Sigmoid colon (tissue), 7 donors: Measurements from ENCODE around the gene TLE1. TPM values are rescaled to one million over a fixed set of nuclear protein-coding genes. Genes with fewer than 3 reads are reported as not detected.

ENCODE experiments used
- DNase-seq: peaks from one replicate; pipeline ENCODE4 v3.0.0-alpha.2; 2019
- H3K27ac ChIP-seq, 4 donors: fragments of 200-600 bp; sonication (generic); one replicate each; pipeline ENCODE4 v1.5.1; 2016 to 2019; ENCODE audit warnings: mild to moderate bottlenecking in 1 of 4
- H3K27me3 ChIP-seq, 3 donors: fragments of 200-600 bp; sonication (generic); one replicate each; pipeline ENCODE4 v1.5.1; 2019; ENCODE audit warnings: mild to moderate bottlenecking in 1 of 3
- H3K36me3 ChIP-seq, 4 donors: fragments of 200-600 bp; sonication (generic); one replicate each; pipeline ENCODE4 v1.5.1; 2016 to 2019
- H3K4me1 ChIP-seq, 4 donors: fragments of 200-600 bp; sonication (generic); one replicate each; pipeline ENCODE4 v1.5.1; 2017 to 2019
- H3K4me3 ChIP-seq, 4 donors: fragments of 200-600 bp; sonication (generic); one replicate each; pipeline ENCODE4 v1.5.1; 2017 to 2019; ENCODE audit warnings: mild to moderate bottlenecking in 2 of 4, moderate library complexity in 1 of 4
- H3K9me3 ChIP-seq, 4 donors: fragments of 200-600 bp in 3 of 4; sonication (generic) in 3 of 4; one replicate each; pipeline versions ENCODE4 v1.5.1 to v1.6.1; 2013 to 2019
- CTCF ChIP-seq, 4 experiments: fragments of 450-650 bp in 3 of 4; fragments of 200-600 bp in 1 of 4; IDR thresholded peaks; one replicate each; pipeline ENCODE4 v1.5.1; 2016 to 2019; ENCODE audit warnings: antibody characterized with exemption in 4 of 4, mild to moderate bottlenecking in 3 of 4, moderate library complexity in 2 of 4
- EP300 ChIP-seq, 4 donors: sonication (generic); formaldehyde crosslinking; IDR thresholded peaks; one replicate each; pipeline ENCODE4 v1.6.1; 2017; ENCODE audit warnings: antibody characterized with exemption in 4 of 4
- POLR2A ChIP-seq, 2 donors: fragments of 450-650 bp; IDR thresholded peaks; one replicate each; pipeline ENCODE4 v1.6.1; 2016; ENCODE audit warnings: antibody characterized with exemption in 2 of 2, mild to moderate bottlenecking in 2 of 2, moderate library complexity in 2 of 2
- POLR2AphosphoS5 ChIP-seq, 4 donors: sonication (generic); formaldehyde crosslinking; IDR thresholded peaks; one replicate each; pipeline ENCODE4 v1.6.1; 2017; ENCODE audit warnings: antibody characterized with exemption in 4 of 4
- WGBS, 2 donors: extraction: QIAGEN DNeasy Blood & Tissue Kit; methylation state at CpG; one replicate each; pipeline ENCODE4 v1.1.7; 2013; 5-methylcytosine and 5-hydroxymethylcytosine counted together
- intact Hi-C: fragments of 100-400 bp; cut with DNase I; formaldehyde crosslinking; loops from one replicate; pipeline ENCODE4 v1.15.1; 2023
- polyA plus RNA-seq, 3 donors: library from polyadenylated mRNA; stranded (reverse); fragments of 200-250 nt; gene quantifications; one replicate each; pipeline ENCODE4 v1.2.3, GENCODE V29; 2013
- total RNA-seq, 4 donors: library from RNA; depleted of rRNA; stranded (reverse); fragments of >200 nt; gene quantifications; one replicate each; pipeline ENCODE4 v1.1.0, GENCODE V29; 2016
- donor health status: healthy with polysubstance abuse.
- donor health status: Bipolar disorder and iron deficiency.
- donor health status: healthy.

The TLE1 gene
- total and polyA plus RNA-seq, 7 donors: 28.9 to 54.6 (median 45.7) TPM

- Histone ChIP-seq H3K4me3 (no peak overlapping the region), H3K9me3 (no peaks in the 10 kb centered on the region), H3K27me3 (no peaks in the 10 kb centered on the region), H3K27ac (no peak overlapping the region), H3K4me1 (no peaks in the 10 kb centered on the region), H3K36me3 (no peaks in the 10 kb centered on the region)
- WGBS, 2 donors: 17 to 75% methylated on average over 5 of the region's 5 CpGs
- no peak for DNase-seq
- no peak for TF ChIP-seq POLR2A (IDR thresholded peaks at IDR 0.05)
- TF ChIP-seq POLR2AphosphoS5 (IDR thresholded peaks at IDR 0.05): no peak
- TF ChIP-seq CTCF (IDR thresholded peaks at IDR 0.05): no peak
- no peak for TF ChIP-seq EP300 (IDR thresholded peaks at IDR 0.05)
- intact Hi-C loops: no loop called here
These were observed 27.9 kb upstream of the TLE1 start for GRCh38 chr9:81717061-81717746.

- no peak for TF ChIP-seq POLR2AphosphoS5 (IDR thresholded peaks at IDR 0.05)
- no peak for TF ChIP-seq CTCF (IDR thresholded peaks at IDR 0.05)
- TF ChIP-seq POLR2A (IDR thresholded peaks at IDR 0.05): no peak
- TF ChIP-seq EP300 (IDR thresholded peaks at IDR 0.05): no peak
- no peaks in the 10 kb centered on the region for H3K9me3 ChIP-seq
- intact Hi-C loops: no loop called here
- DNase-seq: no peak
- H3K4me1 ChIP-seq: no peaks in the 10 kb centered on the region
- H3K36me3 ChIP-seq: no peaks in the 10 kb centered on the region
- H3K4me3 ChIP-seq: no peak overlapping the region
- H3K27ac ChIP-seq: no peak overlapping the region
- no peaks in the 10 kb centered on the region for H3K27me3 ChIP-seq
- WGBS, 2 donors: 87 to 94% methylated on average over 6 of the region's 6 CpGs
These were observed 27.1 kb upstream of the TLE1 start for GRCh38 chr9:81716409-81716808.

- Histone ChIP-seq H3K9me3 (no peaks in the 10 kb centered on the region), H3K4me3 (no peak overlapping the region), H3K27me3 (no peaks in the 10 kb centered on the region), H3K4me1 (no peaks in the 10 kb centered on the region), H3K27ac (no peak overlapping the region), H3K36me3 (no peaks in the 10 kb centered on the region)
- DNase-seq: no peak
- no peak for TF ChIP-seq CTCF (IDR thresholded peaks at IDR 0.05)
- intact Hi-C loops: no loop called here
- 73 to 88% methylated on average over 2 of the region's 2 CpGs for WGBS, 2 donors
These were observed 16.2 kb upstream of the TLE1 start for GRCh38 chr9:81705578-81705977.

GRCh38 chr9:81694541-81694940 lies 5.2 kb upstream of the TLE1 start:
- intact Hi-C loops: no loop called here
- no peak for TF ChIP-seq EP300 (IDR thresholded peaks at IDR 0.05)
- no peak for TF ChIP-seq POLR2A (IDR thresholded peaks at IDR 0.05)
- TF ChIP-seq CTCF (IDR thresholded peaks at IDR 0.05): no peak
- TF ChIP-seq POLR2AphosphoS5 (IDR thresholded peaks at IDR 0.05): no peak
- H3K9me3 ChIP-seq: no peaks in the 10 kb centered on the region
- H3K4me3 ChIP-seq: no peak overlapping the region
- 40 to 60% methylated on average over 7 of the region's 7 CpGs for WGBS, 2 donors
- no peaks in the 10 kb centered on the region for H3K36me3 ChIP-seq
- no peak for DNase-seq
- no peaks in the 10 kb centered on the region for H3K27me3 ChIP-seq
- H3K27ac ChIP-seq: no peak overlapping the region
- peaks cover 0 to 9% (median 4%) of the 10 kb centered on the region in 4 donors for H3K4me1 ChIP-seq
